PC-3 (cell line): ENCODE measurements around the gene GALNT18. TPM values are rescaled to one million over a fixed set of nuclear protein-coding genes. Genes with fewer than 3 reads are reported as not detected.
A peak's percentile ranks its signal among the peaks of the same experiment; 100 is the strongest.

Source experiments
- ATAC-seq: fragments of 200-7000 bp; cut with Tn5 transposase; 2 replicates; pipeline ENCODE4 v1.9.1; 2020; ENCODE audit warnings: mild to moderate bottlenecking, moderate library complexity
- BruUV-seq: library from RNA; stranded (reverse); fragments of 400-500 nt; replicated peaks from 2 replicates; lab custom pipeline; 2021; lab: Mats Ljungman, UMichigan
- CTCF ChIA-PET: fragments of 300-600 bp; sonication (Branson Sonifier 250); formaldehyde crosslinking; loops from one replicate; lab custom pipeline; 2022; ENCODE audit warnings: antibody characterized with exemption; lab: Charles Lee
- POLR2A ChIA-PET: fragments of 300-600 bp; sonication (Branson Sonifier 250); formaldehyde crosslinking; loops from one replicate; lab custom pipeline; 2022; ENCODE audit warnings: antibody characterized with exemption; ENCODE audit not compliant: unreplicated experiment; lab: Charles Lee
- DNase-seq: peaks from one replicate; pipeline ENCODE4 v3.0.0-alpha.2; 2015
- H2AFZ ChIP-seq: fragments of 300-600 bp; sonication (generic); 2 replicates; pipeline ENCODE4 v1.6.0; 2016; ENCODE audit warnings: antibody characterized with exemption, low read length
- H3F3A ChIP-seq: fragments of 300-600 bp; sonication (generic); one replicate; pipeline ENCODE4 v1.6.0; 2017; ENCODE audit warnings: antibody characterized with exemption, low read length, control low read depth, mild to moderate bottlenecking; ENCODE audit not compliant: unreplicated experiment
- H3K27ac ChIP-seq: fragments of 300-600 bp; sonication (generic); 2 replicates; pipeline ENCODE4 v1.5.1; 2016; ENCODE audit warnings: mild to moderate bottlenecking, low read length
- H3K27me3 ChIP-seq: fragments of 300-600 bp; sonication (generic); 2 replicates; pipeline ENCODE4 v1.6.1; 2016; ENCODE audit warnings: low read length, mixed read lengths
- H3K36me3 ChIP-seq: fragments of 300-600 bp; sonication (generic); 2 replicates; pipeline ENCODE4 v1.6.1; 2016; ENCODE audit warnings: low read depth, mixed run types, low read length, mixed read lengths
- H3K4me1 ChIP-seq: fragments of 300-600 bp; sonication (generic); 2 replicates; pipeline ENCODE4 v1.5.1; 2016; ENCODE audit warnings: low read length; ENCODE audit not compliant: insufficient read depth
- H3K4me2 ChIP-seq: fragments of 300-600 bp; sonication (generic); 2 replicates; pipeline ENCODE4 v1.6.0; 2016; ENCODE audit warnings: low read length
- H3K4me3 ChIP-seq: fragments of 300-600 bp; sonication (generic); 2 replicates; pipeline ENCODE4 v1.5.1; 2016; ENCODE audit warnings: mild to moderate bottlenecking, low read length, mixed read lengths
- H3K79me2 ChIP-seq: fragments of 300-600 bp; sonication (generic); 2 replicates; pipeline ENCODE4 v1.6.1; 2017; ENCODE audit warnings: low read length, mixed read lengths
- H3K9ac ChIP-seq: fragments of 300-600 bp; sonication (generic); 2 replicates; pipeline ENCODE4 v1.6.0; 2016; ENCODE audit warnings: mild to moderate bottlenecking, low read length
- H3K9me2 ChIP-seq: fragments of 300-600 bp; sonication (generic); replicated peaks from 2 replicates; pipeline ENCODE4 v1.6.1; 2016; ENCODE audit warnings: mixed run types, low read length, mixed read lengths
- H3K9me3 ChIP-seq: fragments of 300-600 bp; sonication (generic); 2 replicates; pipeline ENCODE4 v1.6.1; 2016; ENCODE audit warnings: low read length, mixed read lengths
- H4K20me1 ChIP-seq: fragments of 300-600 bp; sonication (generic); 2 replicates; pipeline ENCODE4 v1.6.1; 2016; ENCODE audit warnings: low read length, mixed read lengths
- CTCF ChIP-seq: fragments of 300-600 bp; sonication (generic); conservative IDR thresholded peaks from 2 replicates; pipeline ENCODE4 v1.5.1; 2017; ENCODE audit warnings: antibody characterized with exemption, low read depth, mild to moderate bottlenecking, low read length
- EZH2 ChIP-seq: fragments of 300-600 bp; sonication (generic); IDR thresholded peaks from one replicate; pipeline ENCODE4 v1.6.1; 2017; ENCODE audit warnings: antibody characterized with exemption, mild to moderate bottlenecking, low read length; ENCODE audit not compliant: unreplicated experiment
- EZH2phosphoT487 ChIP-seq: fragments of 300-600 bp; sonication (generic); IDR thresholded peaks from 2 replicates; pipeline ENCODE4 v1.6.1; 2018; ENCODE audit warnings: mild to moderate bottlenecking, antibody characterized with exemption, low read length, borderline replicate concordance
- intact Hi-C: fragments of 100-400 bp; cut with micrococcal nuclease; formaldehyde crosslinking; loops from 2 replicates; pipeline ENCODE4 v1.9.0; 2023
- total RNA-seq: library from RNA; depleted of rRNA; stranded (reverse); fragments of >200 nt; gene quantifications from 2 replicates; pipeline ENCODE4 v1.2.3, GENCODE V29; 2014

Gene GALNT18
- total RNA-seq, 1 experiment from 2014 or later = 34.5 TPM

GRCh38 chr11:11454671-11455223 is 167.1 kb downstream of the GALNT18 start:
- no peak overlapping the region for H2AFZ ChIP-seq
- no peaks in the 10 kb centered on the region for H3K27me3 ChIP-seq
- H3K27ac ChIP-seq = no peak overlapping the region
- no peak overlapping the region for H3K9ac ChIP-seq
- intact Hi-C loops = no loop called here
- H3F3A ChIP-seq = no peaks in the 10 kb centered on the region
- POLR2A ChIA-PET = no interaction called here
- no peaks in the 10 kb centered on the region for H3K79me2 ChIP-seq
- no peak overlapping the region for H3K4me2 ChIP-seq
- H3K4me3 ChIP-seq = no peak overlapping the region
- no peak for TF ChIP-seq CTCF
- no peak for TF ChIP-seq EZH2
- TF ChIP-seq EZH2phosphoT487 = no peak
- DNase-seq = peak; percentile 36
- H3K36me3 ChIP-seq = no peaks in the 10 kb centered on the region
- no peaks in the 10 kb centered on the region for H4K20me1 ChIP-seq
- CTCF ChIA-PET = no interaction called here
- no peaks in the 10 kb centered on the region for H3K9me3 ChIP-seq
- no peaks in the 10 kb centered on the region for H3K9me2 ChIP-seq
- ATAC-seq = peak; percentile 59
- peaks cover 15% of the 10 kb centered on the region for H3K4me1 ChIP-seq
- BruUV-seq = no TSS peak

DNA sequence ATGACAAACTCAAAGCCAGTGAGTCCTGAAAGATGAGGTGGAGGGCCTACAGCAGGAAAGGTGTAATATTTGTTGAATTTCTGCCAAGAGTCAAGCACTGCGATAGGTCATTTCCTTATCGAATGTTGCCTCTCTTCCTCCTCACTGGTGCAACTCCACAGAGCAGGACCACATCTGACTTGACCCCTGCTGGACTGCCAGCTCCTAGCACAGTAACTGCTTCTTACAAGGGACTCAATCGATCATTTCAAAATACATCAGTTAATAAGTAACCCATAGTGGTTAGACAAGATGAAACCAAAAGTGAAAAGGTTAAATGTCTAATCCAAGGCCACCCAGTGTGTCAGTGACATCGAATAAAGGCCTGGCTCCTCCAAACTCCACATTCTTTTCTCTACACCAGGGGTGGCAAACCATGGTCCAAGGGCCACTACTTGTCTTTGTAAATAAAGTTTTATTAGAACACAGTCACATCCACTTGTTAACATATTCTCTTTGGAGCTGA is 170.3 kb downstream of the GALNT18 start:
- H3K4me3 ChIP-seq = no peak overlapping the region
- peak; percentile 21 for ATAC-seq

More for the DNA sequence above, 170.3 kb downstream of the GALNT18 start:
- Histone ChIP-seq H3K9me2 (no peaks in the 10 kb centered on the region), H3K36me3 (no peaks in the 10 kb centered on the region), H3K9ac (no peak overlapping the region), H3K4me1 (peaks cover 15% of the 10 kb centered on the region), H3F3A (no peaks in the 10 kb centered on the region), H3K79me2 (no peaks in the 10 kb centered on the region), H3K27me3 (no peaks in the 10 kb centered on the region), H3K27ac (no peak overlapping the region), H3K4me2 (peak overlapping the region; percentile 26), H3K9me3 (no peaks in the 10 kb centered on the region), H2AFZ (no peak overlapping the region), H4K20me1 (no peaks in the 10 kb centered on the region)
- BruUV-seq = no TSS peak
- ChIA-PET CTCF (no interaction called here), POLR2A (no interaction called here)
- DNase-seq = peak; percentile 10
- intact Hi-C loops = no loop called here
- TF ChIP-seq CTCF (0 out of 2 replicates have a peak, but pooled peaks have one; percentile 11), EZH2phosphoT487 (no peak), EZH2 (no peak)
